Trophoblast cell (in vitro differentiated cells and primary cell): ENCODE measurements around the gene SLC2A10.

Experiments used
- DNase-seq, 2 donors: peaks; one replicate each; pipeline ENCODE4 v3.0.0-alpha.2; 2016
- H2AFZ ChIP-seq: 2 replicates; pipeline ENCODE4 v1.6.1; 2013; ENCODE audit warnings: low read length, moderate library complexity, mild to moderate bottlenecking; ENCODE audit not compliant: insufficient read depth, poor library complexity
- H2AK5ac ChIP-seq: 2 replicates; pipeline ENCODE4 v1.6.1; 2013; ENCODE audit warnings: mild to moderate bottlenecking, low read length
- H2BK120ac ChIP-seq: 2 replicates; pipeline ENCODE4 v1.6.1; 2013; ENCODE audit warnings: low read length, mild to moderate bottlenecking, moderate library complexity; ENCODE audit not compliant: insufficient read depth, poor library complexity
- H2BK12ac ChIP-seq: 2 replicates; pipeline ENCODE4 v1.6.1; 2013; ENCODE audit warnings: mild to moderate bottlenecking, low read length, moderate library complexity
- H2BK5ac ChIP-seq: 2 replicates; pipeline ENCODE4 v1.6.1; 2013; ENCODE audit warnings: low read length, low read depth, moderate library complexity, mild to moderate bottlenecking; ENCODE audit not compliant: poor library complexity
- H3K14ac ChIP-seq: 2 replicates; pipeline ENCODE4 v1.6.1; 2013; ENCODE audit warnings: mild to moderate bottlenecking, low read length
- H3K18ac ChIP-seq: 2 replicates; pipeline ENCODE4 v1.6.1; 2013; ENCODE audit warnings: mild to moderate bottlenecking, low read length
- H3K23ac ChIP-seq: 2 replicates; pipeline ENCODE4 v1.6.1; 2013; ENCODE audit warnings: low read length
- H3K27ac ChIP-seq: 2 replicates; pipeline ENCODE4 v1.5.1; 2013; ENCODE audit warnings: low read depth, mild to moderate bottlenecking, inconsistent platforms, low read length, moderate library complexity
- H3K27me3 ChIP-seq: 2 replicates; pipeline ENCODE4 v1.6.1; 2013; ENCODE audit warnings: inconsistent platforms, mild to moderate bottlenecking, low read length, moderate library complexity; ENCODE audit not compliant: insufficient read depth
- H3K36me3 ChIP-seq, 2 experiments: 1 replicate in 1 of 2; 2 replicates in 1 of 2; pipeline ENCODE4 v1.6.1; 2013; ENCODE audit warnings: low read length in 2 of 2, mild to moderate bottlenecking in 2 of 2, moderate library complexity in 1 of 2; ENCODE audit not compliant: insufficient read depth in 2 of 2, control insufficient read depth in 1 of 2
- H3K4ac ChIP-seq: 2 replicates; pipeline ENCODE4 v1.6.1; 2013; ENCODE audit warnings: low read depth, mild to moderate bottlenecking, low read length, moderate library complexity
- H3K4me1 ChIP-seq, 2 experiments: 1 replicate in 1 of 2; 2 replicates in 1 of 2; pipeline ENCODE4 v1.6.1; 2013; ENCODE audit warnings: low read length in 2 of 2, mild to moderate bottlenecking in 2 of 2, moderate library complexity in 1 of 2; ENCODE audit not compliant: insufficient read depth in 2 of 2, control insufficient read depth in 1 of 2
- H3K4me2 ChIP-seq: 2 replicates; pipeline ENCODE4 v1.6.1; 2013; ENCODE audit warnings: inconsistent platforms, mild to moderate bottlenecking, low read length, moderate library complexity
- H3K4me3 ChIP-seq: 2 replicates; pipeline ENCODE4 v1.5.1; 2013; ENCODE audit warnings: mild to moderate bottlenecking, low read depth, low read length, inconsistent platforms
- H3K79me1 ChIP-seq: one replicate; pipeline ENCODE4 v1.6.1; 2013; ENCODE audit warnings: low read length
- H3K79me2 ChIP-seq: 2 replicates; pipeline ENCODE4 v1.6.1; 2013; ENCODE audit warnings: low read length, mild to moderate bottlenecking; ENCODE audit not compliant: control insufficient read depth, insufficient read depth, poor library complexity
- H3K9ac ChIP-seq: 2 replicates; pipeline ENCODE4 v1.6.1; 2013; ENCODE audit warnings: mild to moderate bottlenecking, low read length
- H3K9me3 ChIP-seq: 2 replicates; pipeline ENCODE4 v1.6.1; 2013; ENCODE audit warnings: low read depth, mild to moderate bottlenecking, control low read depth, inconsistent platforms, low read length; ENCODE audit not compliant: insufficient read depth
- H4K12ac ChIP-seq: 2 replicates; pipeline ENCODE4 v1.6.1; 2013; ENCODE audit warnings: low read depth, mild to moderate bottlenecking, low read length, moderate library complexity
- H4K8ac ChIP-seq: 2 replicates; pipeline ENCODE4 v1.6.1; 2013; ENCODE audit warnings: low read depth, mild to moderate bottlenecking, low read length, moderate library complexity
- H4K91ac ChIP-seq: one replicate; pipeline ENCODE4 v1.6.1; 2013; ENCODE audit warnings: low read depth, mild to moderate bottlenecking, low read length, moderate library complexity
- WGBS: extraction: QIAGEN DNeasy Blood & Tissue Kit; methylation state at CpG from one replicate; pipeline ENCODE4 v1.1.7; 2013; ENCODE audit warnings: missing lambda C conversion rate; ENCODE audit not compliant: insufficient read length, insufficient coverage; ENCODE audit errors: extremely low coverage; 5-methylcytosine and 5-hydroxymethylcytosine counted together

Gene SLC2A10

DNA sequence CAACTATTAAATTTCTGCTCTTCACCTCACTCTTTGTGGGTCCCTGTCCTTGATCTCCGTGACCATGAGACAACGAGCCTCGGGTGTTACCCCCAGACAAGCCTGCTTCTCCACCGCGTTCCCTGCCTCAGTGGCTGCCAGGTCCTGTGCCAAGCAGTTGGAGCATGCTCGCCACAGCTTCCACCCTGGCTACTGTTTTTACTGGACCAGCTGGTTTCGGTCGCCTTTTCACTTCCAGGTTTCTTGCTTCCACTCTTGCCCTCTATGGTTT lies 25.8 kb upstream of the SLC2A10 start:
- WGBS = no CpG with 5 or more reads among the region's 8 CpGs
- Histone ChIP-seq H2BK120ac (no peak overlapping the region), H3K4me1 (peaks cover 5 to 15% of the 10 kb centered on the region in 2 experiments), H3K23ac (no peak overlapping the region), H2BK5ac (no peak overlapping the region), H4K91ac (no peak overlapping the region), H3K27ac (no peak overlapping the region), H3K4me3 (no peak overlapping the region), H4K8ac (peak overlapping the region; percentile 79), H2BK12ac (no peak overlapping the region), H3K27me3 (no peaks in the 10 kb centered on the region), H3K4ac (peak overlapping the region; percentile 5), H4K12ac (no peak overlapping the region), H3K9me3 (no peaks in the 10 kb centered on the region), H3K14ac (no peak overlapping the region), H3K36me3 (peaks cover 10 to 11% of the 10 kb centered on the region in 2 experiments), H3K79me1 (no peaks in the 10 kb centered on the region), H3K9ac (peak overlapping the region; percentile 37), H2AK5ac (peak overlapping the region; percentile 22), H2AFZ (peak overlapping the region; percentile 20), H3K79me2 (peaks cover 9% of the 10 kb centered on the region), H3K4me2 (peak overlapping the region; percentile 76), H3K18ac (peak overlapping the region; percentile 32)
- DNase-seq = no peak

DNA sequence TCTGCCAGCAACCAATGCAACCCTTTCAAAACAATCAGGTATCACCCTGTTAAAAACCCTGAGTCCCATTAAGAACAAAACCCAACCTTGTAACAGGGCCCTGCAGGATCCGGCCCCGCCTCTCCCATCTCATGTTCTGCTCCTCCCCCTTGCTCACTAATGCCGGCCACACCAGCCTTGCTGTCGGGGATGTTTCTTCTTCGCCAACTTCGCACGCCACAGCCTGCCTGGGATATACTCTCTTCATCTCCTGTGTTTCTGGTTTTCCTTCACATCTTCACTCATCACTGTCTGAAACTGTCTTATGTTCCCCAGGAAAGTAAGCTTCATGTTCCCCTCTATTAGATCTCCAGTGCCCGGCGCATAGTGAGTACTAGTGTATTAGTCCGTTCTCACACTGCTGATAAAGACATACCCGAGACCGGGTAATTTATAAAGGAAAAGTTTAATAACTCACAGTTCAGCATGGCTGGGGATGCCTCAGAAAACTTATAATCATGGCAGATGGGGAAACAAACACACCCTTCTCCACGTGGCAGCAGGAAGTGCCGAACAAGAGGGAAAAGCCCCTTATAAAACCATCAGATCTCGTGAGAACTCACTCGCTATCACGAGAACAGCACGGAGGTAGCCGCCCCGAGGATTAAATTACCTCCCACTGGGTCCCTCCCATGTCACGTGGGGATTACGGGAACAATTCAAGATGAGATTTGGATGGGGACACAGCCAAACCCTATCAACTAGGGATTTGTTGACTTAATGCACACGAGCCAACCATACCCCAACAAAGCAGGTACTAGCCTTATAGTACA lies 25.3 kb upstream of the SLC2A10 start:
- WGBS = no CpG with 5 or more reads among the region's 23 CpGs
- peaks cover 5 to 15% of the 10 kb centered on the region in 2 experiments for H3K4me1 ChIP-seq

DNA sequence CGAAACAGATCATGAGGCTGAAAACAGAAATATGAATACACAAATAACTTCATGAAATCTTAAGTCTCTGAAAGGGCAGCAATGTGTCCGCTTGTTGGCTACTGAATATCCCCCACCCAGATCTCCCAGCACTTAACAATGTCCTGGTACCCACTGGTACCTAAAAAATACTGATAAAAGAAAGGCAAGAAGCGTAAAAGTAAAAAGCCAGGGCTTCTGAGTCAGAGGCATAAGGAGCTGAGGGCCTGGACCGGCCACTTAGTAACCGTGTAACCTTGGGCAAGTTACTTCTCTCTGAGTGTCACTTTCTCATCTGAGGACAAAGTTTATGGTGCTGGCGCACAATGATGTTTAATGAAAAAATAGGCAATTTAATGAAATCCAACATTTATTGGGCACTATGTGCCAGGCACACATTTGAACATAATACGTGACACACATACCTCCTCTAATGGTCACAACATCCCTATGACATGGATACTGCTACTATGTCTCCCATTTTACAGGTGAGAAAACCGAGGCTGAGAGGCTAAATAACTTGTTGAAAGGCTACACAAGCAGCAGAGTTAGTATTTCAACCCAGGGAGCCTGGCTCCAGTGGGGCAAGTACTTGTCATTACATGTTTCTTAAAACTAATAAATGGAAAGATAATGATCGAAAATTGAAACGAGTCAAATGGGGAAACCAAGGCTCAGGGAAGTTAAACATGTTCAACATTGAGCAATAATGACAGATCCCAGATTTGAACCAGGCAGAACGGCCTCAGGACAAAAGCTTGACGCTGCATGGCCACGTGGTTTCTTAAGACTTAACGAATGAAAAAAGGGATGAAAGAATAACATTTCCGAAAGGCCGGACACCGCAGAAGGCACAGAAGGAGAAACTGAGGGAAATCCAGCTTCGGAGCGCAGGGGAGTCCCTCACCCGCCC lies 21.0 kb upstream of the SLC2A10 start:
- WGBS = no CpG with 5 or more reads among the region's 20 CpGs
- H3K4me3 ChIP-seq = peak overlapping the region; percentile 96
- peak overlapping the region; percentile 70 for H3K4me2 ChIP-seq
- H2BK12ac ChIP-seq = no peak overlapping the region
- H3K79me2 ChIP-seq = peaks cover 14% of the 10 kb centered on the region
- DNase-seq = peak in 1 of 2 donors; percentile 65
- H4K91ac ChIP-seq = peak overlapping the region; percentile 84
- H2AK5ac ChIP-seq = peak overlapping the region; percentile 73
- no peaks in the 10 kb centered on the region for H3K9me3 ChIP-seq
- H3K36me3 ChIP-seq = peaks cover 4% of the 10 kb centered on the region in 2 experiments
- H4K8ac ChIP-seq = peak overlapping the region; percentile 99
- peak overlapping the region; percentile 91 for H4K12ac ChIP-seq
- H3K4ac ChIP-seq = peak overlapping the region; percentile 92
- peaks cover 4 to 13% of the 10 kb centered on the region in 2 experiments for H3K4me1 ChIP-seq
- H3K79me1 ChIP-seq = peaks cover 8% of the 10 kb centered on the region
- no peak overlapping the region for H3K23ac ChIP-seq
- H3K9ac ChIP-seq = peak overlapping the region; percentile 99
- peak overlapping the region; percentile 85 for H2AFZ ChIP-seq
- H2BK120ac ChIP-seq = peak overlapping the region; percentile 93
- peak overlapping the region; percentile 91 for H3K18ac ChIP-seq
- H3K14ac ChIP-seq = peak overlapping the region; percentile 99
- no peaks in the 10 kb centered on the region for H3K27me3 ChIP-seq
- H2BK5ac ChIP-seq = peak overlapping the region; percentile 95
- peak overlapping the region; percentile 99 for H3K27ac ChIP-seq

More for the DNA sequence above, 25.3 kb upstream of the SLC2A10 start:
- Histone ChIP-seq H3K27me3 (no peaks in the 10 kb centered on the region), H2BK5ac (no peak overlapping the region), H4K91ac (no peak overlapping the region), H4K12ac (no peak overlapping the region), H4K8ac (peak overlapping the region; percentile 79), H2BK120ac (no peak overlapping the region), H3K79me1 (peaks cover 4% of the 10 kb centered on the region), H3K79me2 (peaks cover 14% of the 10 kb centered on the region), H3K4me2 (peak overlapping the region; percentile 76), H2AK5ac (no peak overlapping the region), H2AFZ (peak overlapping the region; percentile 20), H3K9ac (no peak overlapping the region), H3K23ac (no peak overlapping the region), H3K18ac (peak overlapping the region; percentile 32), H3K36me3 (peaks cover 10 to 11% of the 10 kb centered on the region in 2 experiments), H3K9me3 (no peaks in the 10 kb centered on the region), H3K4ac (peak overlapping the region; percentile 5), H2BK12ac (no peak overlapping the region), H3K14ac (no peak overlapping the region), H3K4me3 (peak overlapping the region; percentile 3), H3K27ac (no peak overlapping the region)
- peak; percentile 56 to 83 for DNase-seq

DNA sequence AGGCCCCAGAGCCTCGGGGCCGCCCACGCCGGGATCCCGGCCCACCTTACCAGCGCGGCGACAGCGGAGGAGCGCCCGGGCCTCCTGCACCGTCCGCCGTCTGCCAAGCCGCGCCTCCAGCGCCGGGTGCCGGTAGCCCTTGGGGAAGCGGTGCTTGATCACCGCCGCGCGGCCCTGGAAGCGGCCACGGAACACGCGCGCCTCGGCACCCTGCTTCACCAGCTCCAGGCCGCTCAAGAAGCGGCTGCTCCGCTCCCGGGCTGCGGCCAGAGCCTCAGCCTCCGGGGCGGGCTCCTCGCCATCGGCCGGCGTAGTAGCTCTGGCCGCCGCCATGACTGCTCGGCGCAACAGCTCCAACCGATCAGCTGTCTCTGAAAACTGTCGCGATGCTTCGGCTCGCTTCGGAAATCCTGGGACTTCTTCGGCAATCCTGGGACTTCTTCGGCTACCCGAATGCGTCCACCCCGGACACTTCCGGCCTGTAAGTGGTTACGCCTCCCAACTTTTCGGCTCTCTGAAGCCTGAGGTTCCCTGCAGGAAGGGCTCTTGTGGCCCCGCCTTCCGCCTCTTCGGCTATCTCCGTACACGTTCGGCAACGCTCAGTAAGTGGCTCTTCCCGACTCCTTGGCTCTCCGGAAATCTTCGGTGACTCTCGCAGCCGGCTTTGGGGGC lies 20.2 kb upstream of the SLC2A10 start, which contains the start of gene TP53RK:
Gene TP53RK, minus strand, starts transcription at position 363 of the 672 bp plus-strand sequence. Its CDS starts 30 bp downstream, at position 333.
- no peaks in the 10 kb centered on the region for H3K27me3 ChIP-seq
- no peak within 1 kb of the TSS for H3K23ac ChIP-seq
- H3K79me2 ChIP-seq = peaks cover 14% of the 10 kb centered on the region
- WGBS = no CpG with 5 or more reads among the region's 71 CpGs
- peak within 1 kb of the TSS; percentile 99 for H3K27ac ChIP-seq
- peak within 1 kb of the TSS; percentile 96 for H3K4me3 ChIP-seq
- H3K18ac ChIP-seq = peak within 1 kb of the TSS; percentile 91
- peak within 1 kb of the TSS; percentile 99 for H4K8ac ChIP-seq
- peak; percentile 100 for DNase-seq
- peak within 1 kb of the TSS; percentile 99 for H3K14ac ChIP-seq
- H2BK120ac ChIP-seq = peak within 1 kb of the TSS; percentile 93
- H4K12ac ChIP-seq = peak within 1 kb of the TSS; percentile 91
- peaks cover 8% of the 10 kb centered on the region for H3K79me1 ChIP-seq
- peak within 1 kb of the TSS; percentile 95 for H2BK5ac ChIP-seq
- H3K4me2 ChIP-seq = peak within 1 kb of the TSS; percentile 72
- peak within 1 kb of the TSS; percentile 99 for H3K9ac ChIP-seq
- H3K4ac ChIP-seq = peak within 1 kb of the TSS; percentile 92
- H3K36me3 ChIP-seq = peaks cover 4% of the 10 kb centered on the region in 2 experiments
- no peaks in the 10 kb centered on the region for H3K9me3 ChIP-seq
- peak within 1 kb of the TSS; percentile 73 for H2AK5ac ChIP-seq
- H2BK12ac ChIP-seq = no peak within 1 kb of the TSS
- H3K4me1 ChIP-seq = peaks cover 0 to 9% of the 10 kb centered on the region in 2 experiments
- H2AFZ ChIP-seq = peak within 1 kb of the TSS; percentile 85
- H4K91ac ChIP-seq = peak within 1 kb of the TSS; percentile 84
